HCT116 (cell line): ENCODE data around the gene ROS1.

Experiments used
- CTCF ChIP-seq, 3 experiments: fragments of 200-600 bp in 1 of 3; sonication (generic) in 1 of 3; IDR thresholded peaks in 2 of 3; conservative IDR thresholded peaks in 1 of 3; 2 replicates each; pipeline ENCODE4 v1.5.1; 2012 to 2017; ENCODE audit warnings: low read depth in 2 of 3, low read length in 2 of 3, antibody characterized with exemption in 1 of 3, borderline replicate concordance in 1 of 3, control low read depth in 1 of 3, mild to moderate bottlenecking in 1 of 3, mixed read lengths in 1 of 3, mixed run types in 1 of 3, moderate library complexity in 1 of 3; ENCODE audit not compliant: insufficient read depth in 1 of 3
- EGR1 ChIP-seq: IDR thresholded peaks from 2 replicates; pipeline ENCODE4 v1.6.1; 2012; ENCODE audit warnings: low read depth
- EZH2 ChIP-seq: fragments of 200-600 bp; sonication (generic); IDR thresholded peaks from 2 replicates; pipeline ENCODE4 v1.6.1; 2017; ENCODE audit warnings: antibody characterized with exemption, mixed run types
- POLR2A ChIP-seq: IDR thresholded peaks from 2 replicates; pipeline ENCODE4 v1.7.0; 2011; ENCODE audit warnings: borderline replicate concordance; ENCODE audit not compliant: insufficient read depth, insufficient read length; ENCODE audit errors: extremely low read depth
- POLR2AphosphoS5 ChIP-seq: IDR thresholded peaks from 2 replicates; pipeline ENCODE4 v1.6.1; 2011; ENCODE audit warnings: mild to moderate bottlenecking, low read depth, low read length, moderate library complexity
- REST ChIP-seq: IDR thresholded peaks from 2 replicates; pipeline ENCODE4 v1.6.1; 2012; ENCODE audit warnings: low read depth
- TF ChIP-seq, protein P1 (sequence below): IDR thresholded peaks from 2 replicates; pipeline ENCODE4 v1.6.1; 2012

GRCh38 chr6:117327149-117328004 is 98.4 kb downstream of the ROS1 start:
- TF ChIP-seq EGR1 (no peak), REST (no peak), POLR2AphosphoS5 (no peak), EZH2 (no peak), CTCF (IDR thresholded peaks at IDR 0.05 in 2 of 3, conservative IDR thresholded peaks at IDR 0.05 in 1 of 3; ENCODE audit: borderline replicate concordance in 1 of 3, insufficient read depth in 1 of 3, low read depth in 2 of 3, low read length in 2 of 3) (no peak), POLR2A (no peak)
- TF ChIP-seq, protein P1, sequence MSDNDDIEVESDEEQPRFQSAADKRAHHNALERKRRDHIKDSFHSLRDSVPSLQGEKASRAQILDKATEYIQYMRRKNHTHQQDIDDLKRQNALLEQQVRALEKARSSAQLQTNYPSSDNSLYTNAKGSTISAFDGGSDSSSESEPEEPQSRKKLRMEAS, result no peak
